Coronary artery (tissue), 2 donors: ENCODE results near the gene ASMTL.

Source experiments
- DNase-seq: peaks from one replicate; pipeline ENCODE4 v3.0.0-alpha.2; 2017; ENCODE audit warnings: low spot score
- H3K27ac ChIP-seq, 2 donors: fragments of 200-600 bp; sonication (generic); one replicate each; pipeline ENCODE4 v1.5.1; 2016 to 2019
- H3K4me3 ChIP-seq: fragments of 200-600 bp; sonication (generic); 2 replicates; pipeline ENCODE4 v1.5.1; 2016; ENCODE audit warnings: mild to moderate bottlenecking, moderate library complexity
- CTCF ChIP-seq: fragments of 200-600 bp; sonication (generic); IDR thresholded peaks from one replicate; pipeline ENCODE4 v1.5.1; 2019; ENCODE audit warnings: antibody characterized with exemption

Gene ASMTL

GRCh38 chrX:1444561-1445500, 7.9 kb downstream of the ASMTL start:
- Histone ChIP-seq H3K4me3 (no peak overlapping the region), H3K27ac (no peak overlapping the region)
- no peak for TF ChIP-seq CTCF
- DNase-seq = peak; percentile 43

DNA sequence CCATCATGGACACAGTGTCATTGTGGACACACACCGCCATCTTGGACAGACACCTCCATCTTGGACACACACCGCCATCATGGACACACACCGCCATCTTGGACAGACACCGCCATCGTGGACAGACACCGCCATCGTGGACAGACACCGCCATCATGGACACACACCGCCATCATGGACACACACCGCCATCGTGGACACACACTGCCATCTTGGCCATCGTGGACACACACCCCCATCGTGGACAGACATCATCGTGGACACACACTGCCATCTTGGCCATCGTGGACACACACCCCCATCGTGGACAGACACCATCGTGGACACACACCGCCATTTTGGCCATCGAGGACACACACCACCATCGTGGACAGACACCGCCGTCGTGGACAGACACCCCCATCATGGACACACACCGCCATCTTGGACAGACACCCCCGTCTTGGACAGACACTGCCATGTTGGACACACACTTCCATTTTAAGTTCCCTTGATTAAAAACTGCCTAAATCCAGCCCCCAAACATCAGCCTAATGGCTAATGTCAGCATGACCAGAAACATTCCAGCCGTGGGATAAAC, 9.1 kb downstream of the ASMTL start:
- peak; percentile 69 for DNase-seq
- no peak for TF ChIP-seq CTCF
- no peak overlapping the region for H3K4me3 ChIP-seq

GRCh38 chrX:1442724-1443367, 9.9 kb downstream of the ASMTL start:
- no peak overlapping the region for H3K4me3 ChIP-seq
- peak; percentile 50 for DNase-seq
- H3K27ac ChIP-seq = no peak overlapping the region
- TF ChIP-seq CTCF = no peak

More for the DNA sequence above, 9.1 kb downstream of the ASMTL start:
- no peak overlapping the region for H3K27ac ChIP-seq

DNA sequence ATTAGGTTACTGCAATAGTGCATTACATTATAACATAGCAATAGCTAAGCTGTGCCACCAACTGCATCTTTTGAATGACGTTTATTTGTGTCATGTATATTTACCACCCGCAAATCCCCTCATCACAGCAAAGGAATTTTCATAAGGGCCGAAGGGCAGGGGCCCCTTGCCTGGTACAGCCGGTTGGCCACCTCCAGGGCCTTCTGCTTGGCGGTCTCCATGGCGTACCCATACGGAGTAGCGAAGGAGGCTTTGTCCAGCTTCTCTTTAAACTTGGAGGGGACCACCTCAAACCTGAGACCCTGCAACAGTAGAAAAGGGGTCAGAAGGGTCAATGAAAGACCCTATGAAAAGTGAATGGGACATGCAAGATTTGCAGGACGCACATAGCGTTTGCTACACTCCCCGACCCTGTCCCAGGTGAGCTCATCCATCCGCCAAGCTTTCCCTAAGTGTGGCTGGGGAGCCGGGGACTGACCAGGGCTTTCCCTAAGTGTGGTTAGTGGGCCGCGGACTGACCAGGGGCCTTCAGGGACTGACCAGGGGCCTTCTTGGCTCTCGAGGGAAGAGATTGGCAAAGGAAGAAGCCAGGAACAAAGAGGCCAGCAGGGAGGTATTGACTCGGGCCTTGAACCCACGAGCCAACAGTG, 10.6 kb downstream of the ASMTL start:
- no peak for TF ChIP-seq CTCF
- peak; percentile 66 for DNase-seq
- H3K4me3 ChIP-seq = no peak overlapping the region
- H3K27ac ChIP-seq = no peak overlapping the region

- no peak for DNase-seq
- Histone ChIP-seq H3K27ac (no peak overlapping the region), H3K4me3 (no peak overlapping the region)
- no peak for TF ChIP-seq CTCF
Observed at GRCh38 chrX:1440506-1440905, 12.2 kb downstream of the ASMTL start.

GRCh38 chrX:1435241-1435895, 17.3 kb downstream of the ASMTL start:
- no peak for DNase-seq
- TF ChIP-seq CTCF = no peak
- H3K4me3 ChIP-seq = no peak overlapping the region
- H3K27ac ChIP-seq = no peak overlapping the region
